WTC11 (cell line): ENCODE results near the gene GPR143. TPM values are rescaled to one million over a fixed set of nuclear protein-coding genes. Genes with fewer than 3 reads are reported as not detected.
A peak's percentile ranks its signal among the peaks of the same experiment; 100 is the strongest.

ENCODE experiments used
- ATAC-seq: fragments of 200-7000 bp; cut with Tn5 transposase; 2 replicates; pipeline ENCODE4 v1.10.0; 2021; ENCODE audit warnings: mild to moderate bottlenecking, moderate library complexity
- CTCF ChIA-PET: fragments of 300-600 bp; sonication (Branson Sonifier 250); formaldehyde crosslinking; loops from one replicate; lab custom pipeline; 2021; ENCODE audit warnings: antibody characterized with exemption; lab: Charles Lee
- POLR2A ChIA-PET: fragments of 350-600 bp; sonication (Branson Sonifier 250); formaldehyde crosslinking; loops from one replicate; lab custom pipeline; 2021; ENCODE audit warnings: antibody characterized with exemption; lab: Charles Lee
- DNase-seq: peaks from one replicate; pipeline ENCODE4 v3.0.0; 2021; ENCODE audit warnings: low spot score
- H3K27ac Mint-ChIP-seq: 2 replicates; pipeline ENCODE4 v1.8.0; 2021; ENCODE audit warnings: mixed read lengths
- H3K27me3 Mint-ChIP-seq: 2 replicates; pipeline ENCODE4 v1.8.0; 2021; ENCODE audit warnings: low read depth, mild to moderate bottlenecking, moderate library complexity, mixed read lengths
- H3K36me3 Mint-ChIP-seq: 2 replicates; pipeline ENCODE4 v1.8.0; 2021; ENCODE audit warnings: mixed read lengths
- H3K4me1 Mint-ChIP-seq: 2 replicates; pipeline ENCODE4 v1.8.0; 2022; ENCODE audit warnings: mixed read lengths
- H3K4me3 Mint-ChIP-seq: 2 replicates; pipeline ENCODE4 v1.8.0; 2021; ENCODE audit warnings: mild to moderate bottlenecking, moderate library complexity, mixed read lengths
- H3K9me3 Mint-ChIP-seq: 2 replicates; pipeline ENCODE4 v1.8.0; 2021; ENCODE audit warnings: mixed read lengths
- AR ChIP-seq: fragments of 250-450 bp; sonication (Bioruptor Pico); IDR thresholded peaks from 2 replicates; pipeline ENCODE4 v1.9.0; 2021; ENCODE audit warnings: mild to moderate bottlenecking
- ATF1 ChIP-seq: sonication (generic); formaldehyde crosslinking; IDR thresholded peaks from 2 replicates; pipeline ENCODE4 v1.8.1; 2023; ENCODE audit warnings: mild to moderate bottlenecking, moderate library complexity, missing genetic modification reagents
- ATF6 ChIP-seq: sonication (generic); formaldehyde crosslinking; IDR thresholded peaks from 2 replicates; pipeline ENCODE4 v1.8.1; 2023; ENCODE audit warnings: mild to moderate bottlenecking, missing genetic modification reagents
- CREB1 ChIP-seq: sonication (generic); formaldehyde crosslinking; IDR thresholded peaks from 2 replicates; pipeline ENCODE4 v1.8.0; 2023; ENCODE audit warnings: mild to moderate bottlenecking, missing genetic modification reagents
- CREM ChIP-seq: sonication (generic); formaldehyde crosslinking; IDR thresholded peaks from 2 replicates; pipeline ENCODE4 v1.8.1; 2022; ENCODE audit warnings: mild to moderate bottlenecking, missing genetic modification reagents, moderate library complexity
- E2F4 ChIP-seq: sonication (generic); formaldehyde crosslinking; IDR thresholded peaks from 2 replicates; pipeline ENCODE4 v1.8.1; 2022; ENCODE audit warnings: low read depth, mild to moderate bottlenecking, moderate library complexity, missing genetic modification reagents, borderline replicate concordance
- E2F5 ChIP-seq: sonication (generic); formaldehyde crosslinking; IDR thresholded peaks from 2 replicates; pipeline ENCODE4 v1.8.1; 2022; ENCODE audit warnings: mild to moderate bottlenecking, moderate library complexity, missing genetic modification reagents
- ESRRA ChIP-seq: sonication (generic); formaldehyde crosslinking; IDR thresholded peaks from 2 replicates; pipeline ENCODE4 v1.8.1; 2022; ENCODE audit warnings: mild to moderate bottlenecking, missing genetic modification reagents, borderline replicate concordance
- FOXP4 ChIP-seq: sonication (generic); formaldehyde crosslinking; IDR thresholded peaks from 2 replicates; pipeline ENCODE4 v1.8.0; 2022; ENCODE audit warnings: mild to moderate bottlenecking, missing genetic modification reagents
- NFYB ChIP-seq: sonication (generic); formaldehyde crosslinking; conservative IDR thresholded peaks from 2 replicates; pipeline ENCODE4 v1.8.0; 2022; ENCODE audit warnings: low read depth, missing genetic modification reagents
- NR3C1 ChIP-seq: sonication (generic); formaldehyde crosslinking; conservative IDR thresholded peaks from 2 replicates; pipeline ENCODE4 v1.8.1; 2023; ENCODE audit warnings: low read depth, mild to moderate bottlenecking, missing genetic modification reagents
- TEAD1 ChIP-seq: sonication (generic); formaldehyde crosslinking; IDR thresholded peaks from 2 replicates; pipeline ENCODE4 v1.8.0; 2022; ENCODE audit warnings: mild to moderate bottlenecking, missing genetic modification reagents
- TEAD4 ChIP-seq: sonication (generic); formaldehyde crosslinking; IDR thresholded peaks from 2 replicates; pipeline ENCODE4 v1.8.0; 2022; ENCODE audit warnings: mild to moderate bottlenecking, missing genetic modification reagents
- ZNF232 ChIP-seq: sonication (generic); formaldehyde crosslinking; IDR thresholded peaks from 2 replicates; pipeline ENCODE4 v1.8.0; 2022; ENCODE audit warnings: mild to moderate bottlenecking, missing genetic modification reagents
- ZNF263 ChIP-seq: sonication (generic); formaldehyde crosslinking; IDR thresholded peaks from 2 replicates; pipeline ENCODE4 v1.8.1; 2022; ENCODE audit warnings: low read depth, mild to moderate bottlenecking, moderate library complexity, missing genetic modification reagents
- ZNF281 ChIP-seq: sonication (generic); formaldehyde crosslinking; IDR thresholded peaks from 2 replicates; pipeline ENCODE4 v1.8.0; 2023; ENCODE audit warnings: mild to moderate bottlenecking, missing genetic modification reagents
- ZNF317 ChIP-seq: sonication (generic); formaldehyde crosslinking; IDR thresholded peaks from 2 replicates; pipeline ENCODE4 v1.8.1; 2023; ENCODE audit warnings: low read depth, mild to moderate bottlenecking, moderate library complexity, missing genetic modification reagents, borderline replicate concordance
- ZNF396 ChIP-seq: fragments of 250-450 bp; sonication (Bioruptor Pico); IDR thresholded peaks from 2 replicates; pipeline ENCODE4 v1.8.0; 2021; ENCODE audit warnings: mild to moderate bottlenecking, moderate library complexity, borderline replicate concordance
- ZNF512 ChIP-seq: sonication (generic); formaldehyde crosslinking; IDR thresholded peaks from 2 replicates; pipeline ENCODE4 v1.8.1; 2022; ENCODE audit warnings: missing genetic modification reagents, borderline replicate concordance
- total RNA-seq: library from RNA; stranded (reverse); gene quantifications from 3 replicates; pipeline ENCODE4 v1.2.3, GENCODE V29; 2021

GPR143 gene
- total RNA-seq, 1 experiment from 2014 or later, result 18.3 TPM

GRCh38 chrX:9701790-9702189, 63.9 kb downstream of the GPR143 start (continued):
- TF ChIP-seq E2F5 (CRISPR knock-in tag), result no peak
- TF ChIP-seq CREB1 (CRISPR knock-in tag), result no peak
- no peak for TF ChIP-seq NFYB (CRISPR knock-in tag)
- TF ChIP-seq ESRRA, result no peak
- TF ChIP-seq ZNF512 (CRISPR knock-in tag), result no peak
- TF ChIP-seq TEAD1 (CRISPR knock-in tag), result no peak
- no peak for TF ChIP-seq ZNF396 (CRISPR knock-in tag)
- no peak for TF ChIP-seq E2F4 (CRISPR knock-in tag)
- no peak for TF ChIP-seq TEAD4
- no peak for TF ChIP-seq FOXP4 (CRISPR knock-in tag)

- TF ChIP-seq CREM (CRISPR knock-in tag) (no peak), ZNF317 (CRISPR knock-in tag) (no peak), ZNF281 (CRISPR knock-in tag) (no peak), ZNF263 (CRISPR knock-in tag) (no peak), AR (no peak), NR3C1 (no peak), ATF6 (CRISPR knock-in tag) (no peak), ATF1 (CRISPR knock-in tag) (no peak), ZNF396 (CRISPR knock-in tag) (no peak), ESRRA (no peak), ZNF232 (CRISPR knock-in tag) (no peak)
- H3K4me3 Mint-ChIP-seq, result no peak overlapping the region
- H3K36me3 Mint-ChIP-seq, result peaks cover 26% of the 10 kb centered on the region
- H3K9me3 Mint-ChIP-seq, result no peaks in the 10 kb centered on the region
- no peaks in the 10 kb centered on the region; the same call in 1 of the 2 replicates for H3K4me1 Mint-ChIP-seq
- peak; percentile 53 for DNase-seq
- H3K27ac Mint-ChIP-seq, result peak overlapping the region; percentile 86
- ChIA-PET POLR2A (interaction anchor here (0.6 kb wide), 1 partner anchor 287 kb away, joined by 3 read pairs; no protein-coding TSS in a partner anchor), CTCF (interaction anchor here (0.6 to 1.7 kb wide), 13 partner anchors 9 to 879 kb away, joined by 3 to 7 read pairs (median 4); partner anchors contain the start of gene SHROOM2)
- ATAC-seq, result peak; percentile 72
- no peaks in the 10 kb centered on the region for H3K27me3 Mint-ChIP-seq
Observed at GRCh38 chrX:9700555-9700954, 65.1 kb downstream of the GPR143 start.
